C4-2B (cell line): ENCODE results near the gene RANBP17.

Source experiments
- ZFX ChIP-seq: fragments of 450-650 bp; IDR thresholded peaks from 2 replicates; pipeline ENCODE4 v1.6.1; 2017
- TF ChIP-seq, protein P1 (sequence below): fragments of 450-650 bp; conservative IDR thresholded peaks from 2 replicates; pipeline ENCODE4 v1.5.1; 2017; ENCODE audit warnings: mild to moderate bottlenecking

DNA sequence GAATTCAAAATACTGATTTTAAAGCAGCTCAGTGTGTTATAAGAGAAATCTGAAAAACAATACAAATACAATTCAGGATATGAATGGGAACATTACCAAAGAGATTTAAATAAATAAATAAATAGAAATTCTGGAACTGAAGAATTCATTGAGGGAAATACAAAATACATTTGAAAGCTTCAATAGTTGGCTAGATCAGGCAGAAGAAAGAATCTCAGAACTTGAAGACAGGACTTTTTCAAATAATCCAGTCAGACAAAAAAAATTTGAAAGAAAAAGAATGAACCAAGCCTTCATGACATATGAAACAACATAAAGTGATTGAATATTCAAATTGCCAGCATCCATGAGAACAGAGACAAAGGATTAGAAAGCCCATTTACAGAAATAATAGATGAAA lies 387.6 kb downstream of the RANBP17 start:
- TF ChIP-seq, protein P1, sequence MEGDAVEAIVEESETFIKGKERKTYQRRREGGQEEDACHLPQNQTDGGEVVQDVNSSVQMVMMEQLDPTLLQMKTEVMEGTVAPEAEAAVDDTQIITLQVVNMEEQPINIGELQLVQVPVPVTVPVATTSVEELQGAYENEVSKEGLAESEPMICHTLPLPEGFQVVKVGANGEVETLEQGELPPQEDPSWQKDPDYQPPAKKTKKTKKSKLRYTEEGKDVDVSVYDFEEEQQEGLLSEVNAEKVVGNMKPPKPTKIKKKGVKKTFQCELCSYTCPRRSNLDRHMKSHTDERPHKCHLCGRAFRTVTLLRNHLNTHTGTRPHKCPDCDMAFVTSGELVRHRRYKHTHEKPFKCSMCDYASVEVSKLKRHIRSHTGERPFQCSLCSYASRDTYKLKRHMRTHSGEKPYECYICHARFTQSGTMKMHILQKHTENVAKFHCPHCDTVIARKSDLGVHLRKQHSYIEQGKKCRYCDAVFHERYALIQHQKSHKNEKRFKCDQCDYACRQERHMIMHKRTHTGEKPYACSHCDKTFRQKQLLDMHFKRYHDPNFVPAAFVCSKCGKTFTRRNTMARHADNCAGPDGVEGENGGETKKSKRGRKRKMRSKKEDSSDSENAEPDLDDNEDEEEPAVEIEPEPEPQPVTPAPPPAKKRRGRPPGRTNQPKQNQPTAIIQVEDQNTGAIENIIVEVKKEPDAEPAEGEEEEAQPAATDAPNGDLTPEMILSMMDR, result no peak
- no peak for TF ChIP-seq ZFX
